ENCODE results near the gene CBX8.

Gene CBX8

DNA sequence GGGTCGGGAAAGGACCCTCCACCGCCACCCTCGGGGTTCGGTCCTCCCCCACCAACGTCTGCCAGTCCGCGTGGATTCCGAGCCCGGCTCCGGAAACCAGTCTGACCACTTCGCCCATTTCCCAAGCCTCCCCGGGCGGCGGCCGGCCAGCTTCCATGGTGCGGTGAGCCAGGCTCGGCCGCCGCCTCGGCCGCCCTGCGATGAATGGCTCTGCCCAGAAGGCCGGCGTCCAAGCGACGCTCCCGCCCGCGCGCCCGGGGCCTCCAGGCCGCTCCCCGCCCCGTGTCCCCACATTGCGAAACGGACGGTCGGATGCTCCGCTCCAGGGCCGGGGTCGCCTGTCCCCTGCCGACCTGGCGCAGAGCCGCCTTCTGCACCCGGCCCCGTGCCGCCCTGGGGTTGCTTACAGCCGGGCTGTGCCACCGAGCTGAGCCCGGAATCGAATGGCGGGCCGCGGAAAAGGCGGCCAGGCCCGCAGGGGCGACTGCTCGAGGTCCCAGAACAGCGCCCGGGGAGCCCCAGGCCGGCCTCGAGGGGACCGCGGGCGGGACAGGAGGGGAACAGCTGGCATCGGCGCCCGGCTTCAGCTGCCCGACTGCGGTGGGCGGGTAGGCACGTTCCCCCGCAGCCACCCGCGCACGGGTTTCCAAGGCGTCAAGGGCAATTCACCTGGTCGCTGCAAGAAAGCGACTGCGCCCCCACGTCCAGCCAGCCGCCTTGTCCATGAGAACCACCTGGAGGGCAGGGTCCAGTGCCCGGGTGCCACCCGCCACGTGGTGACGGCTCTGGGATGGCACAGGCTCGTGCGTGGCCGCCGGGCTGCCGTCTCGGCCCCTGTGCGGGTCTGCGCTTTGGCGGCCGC lies 18.3 kb upstream of the CBX8 start:
- Mint-ChIP-seq H3K36me3 (peaks cover 3% of the 10 kb centered on the region), H3K27ac (no peak overlapping the region), H3K4me1 (peaks cover 24% of the 10 kb centered on the region), H3K9me3 (no peaks in the 10 kb centered on the region), H3K4me3 (no peak overlapping the region), H3K27me3 (peaks cover 29% of the 10 kb centered on the region)

DNA sequence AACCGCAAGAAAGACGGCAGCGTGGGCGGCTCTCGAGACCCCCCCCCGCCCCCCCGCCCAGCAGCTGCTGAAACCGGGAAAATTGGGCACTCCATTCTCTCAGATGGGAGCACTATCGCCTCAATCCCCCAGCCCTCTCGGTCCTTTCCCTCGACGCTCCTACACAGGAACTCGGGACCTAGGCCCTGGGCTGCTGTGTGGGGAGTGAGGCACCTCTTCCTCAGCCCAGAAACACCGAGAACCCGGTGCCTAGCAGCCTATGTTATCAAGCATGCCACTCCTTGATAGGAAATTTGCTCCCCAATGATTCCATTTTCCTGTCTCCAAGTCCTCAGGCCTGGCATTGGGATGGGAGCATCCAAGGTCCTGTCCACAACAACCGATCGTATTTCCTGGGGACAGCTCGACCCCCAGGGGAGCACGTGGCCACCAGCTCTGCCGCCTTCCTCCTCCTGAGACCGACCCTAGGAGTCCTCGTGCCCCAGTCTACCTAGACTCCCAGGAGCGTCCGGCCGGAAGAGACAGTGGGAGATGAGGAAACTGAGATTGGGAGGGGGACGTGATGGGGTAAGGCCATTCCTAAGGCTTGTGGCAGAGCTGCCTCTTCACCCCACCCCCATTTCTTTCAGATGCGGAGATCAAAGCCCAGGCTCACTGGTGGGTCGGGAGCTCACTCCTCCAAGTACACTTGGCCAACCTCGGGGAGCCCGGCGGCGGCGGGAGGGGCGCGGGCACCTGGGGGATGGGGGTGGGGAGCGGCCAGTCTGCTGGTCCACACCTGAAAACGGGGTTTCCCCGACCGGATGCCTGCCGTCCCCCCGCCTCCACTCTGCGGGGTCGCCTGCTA lies 17.5 kb upstream of the CBX8 start:
- peak overlapping the region; percentile 65 for H3K27ac Mint-ChIP-seq
- H3K27me3 Mint-ChIP-seq, result peaks cover 29% of the 10 kb centered on the region
- peak overlapping the region; percentile 66 for H3K4me3 Mint-ChIP-seq

DNA sequence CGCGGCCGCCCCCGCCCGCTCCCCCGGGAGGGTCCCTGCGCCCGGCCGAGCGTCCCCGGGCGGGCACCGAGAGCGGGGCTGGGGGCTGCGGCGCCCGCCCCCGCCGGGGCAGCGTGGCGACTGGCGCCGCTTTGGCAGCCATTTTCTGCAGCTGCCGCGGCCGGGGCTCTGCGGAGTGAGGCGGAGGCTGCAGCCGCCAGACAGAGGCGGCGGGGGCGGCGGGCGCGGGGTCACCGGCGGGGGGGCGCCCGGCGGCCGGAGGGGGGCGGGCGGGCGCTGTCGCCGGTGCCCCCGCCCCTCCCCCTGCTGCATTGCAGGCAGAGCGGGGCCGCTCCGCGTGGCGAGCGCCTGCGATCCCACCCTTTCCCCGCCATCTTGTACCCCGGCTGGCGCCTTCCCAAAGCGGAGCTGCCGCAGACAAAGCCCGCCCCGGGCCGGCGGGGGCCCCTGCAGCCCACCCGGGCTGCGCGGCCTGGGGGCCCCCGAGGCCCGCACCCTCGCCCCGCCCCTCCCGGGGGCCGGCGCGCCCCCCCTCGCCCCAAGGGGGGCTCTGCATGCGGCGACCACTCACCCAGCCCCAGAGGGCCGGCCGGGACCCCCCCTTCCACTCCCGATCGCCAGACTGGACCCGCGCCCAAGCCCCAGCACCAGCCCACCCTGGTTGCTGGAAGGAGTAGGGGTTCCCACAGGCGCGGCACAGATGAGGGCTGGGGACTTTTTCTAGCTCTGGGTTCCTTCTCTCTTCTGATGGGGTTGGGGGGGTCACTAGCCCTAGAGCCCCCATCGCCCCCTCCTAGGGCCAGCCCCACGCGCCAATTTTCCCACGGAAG lies 16.6 kb upstream of the CBX8 start:
- Mint-ChIP-seq H3K4me1 (peaks cover 31% of the 10 kb centered on the region), H3K27me3 (peaks cover 35% of the 10 kb centered on the region), H3K36me3 (peaks cover 3% of the 10 kb centered on the region), H3K4me3 (no peak overlapping the region), H3K9me3 (no peaks in the 10 kb centered on the region), H3K27ac (no peak overlapping the region)

More for the DNA sequence above, 17.5 kb upstream of the CBX8 start:
- peaks cover 3% of the 10 kb centered on the region for H3K36me3 Mint-ChIP-seq
- H3K4me1 Mint-ChIP-seq, result peaks cover 24% of the 10 kb centered on the region
- no peaks in the 10 kb centered on the region for H3K9me3 Mint-ChIP-seq

DNA sequence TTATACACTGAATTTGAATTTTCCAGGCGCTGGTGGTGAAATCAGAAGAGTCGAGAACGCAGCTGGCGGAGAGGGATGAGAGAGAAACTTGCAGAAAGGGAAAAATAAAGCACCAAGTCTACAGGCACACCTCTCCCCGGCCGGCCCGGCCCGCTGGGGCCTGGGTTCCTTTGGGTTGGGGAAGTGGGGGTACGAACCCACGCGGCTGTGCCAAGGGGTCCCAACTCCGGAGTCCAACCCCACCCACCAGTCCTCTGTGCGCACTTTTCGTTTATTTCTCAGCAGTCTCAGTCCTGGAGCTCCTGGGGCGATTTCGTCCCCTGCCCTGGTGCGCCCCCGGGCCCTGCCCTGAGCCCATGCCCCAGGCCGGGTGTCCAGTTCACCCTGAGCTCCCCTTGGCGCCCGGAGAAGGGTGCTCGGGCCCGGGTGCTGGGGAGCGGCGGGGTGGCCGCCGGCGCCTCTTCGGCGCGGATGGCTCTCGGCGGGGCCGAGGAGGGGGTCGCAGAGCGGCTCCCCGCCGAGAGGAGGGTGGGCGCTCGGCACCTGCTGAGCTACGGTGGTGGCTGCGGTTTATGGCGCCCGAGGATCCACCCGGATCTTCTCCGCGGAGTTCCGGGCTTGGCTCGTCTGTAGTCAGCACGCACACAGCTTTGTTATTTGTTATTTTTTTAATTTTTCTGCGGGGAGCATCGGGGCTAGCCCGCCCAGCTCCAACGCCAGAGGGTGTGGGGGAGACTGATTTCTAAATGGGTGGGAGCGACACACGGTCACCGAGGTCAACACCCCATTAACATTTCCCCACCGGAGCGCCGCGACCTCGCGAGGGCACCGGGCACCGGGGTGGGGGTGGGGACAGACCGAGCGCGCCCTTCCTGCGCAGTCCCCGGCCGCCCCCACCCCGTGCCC lies 15.7 kb upstream of the CBX8 start:
- no peak overlapping the region for H3K27ac Mint-ChIP-seq
- no peaks in the 10 kb centered on the region for H3K9me3 Mint-ChIP-seq
- peaks cover 33% of the 10 kb centered on the region for H3K4me1 Mint-ChIP-seq
- peaks cover 37% of the 10 kb centered on the region for H3K27me3 Mint-ChIP-seq
- peak overlapping the region; percentile 77 for H3K4me3 Mint-ChIP-seq
- peaks cover 3% of the 10 kb centered on the region for H3K36me3 Mint-ChIP-seq

DNA sequence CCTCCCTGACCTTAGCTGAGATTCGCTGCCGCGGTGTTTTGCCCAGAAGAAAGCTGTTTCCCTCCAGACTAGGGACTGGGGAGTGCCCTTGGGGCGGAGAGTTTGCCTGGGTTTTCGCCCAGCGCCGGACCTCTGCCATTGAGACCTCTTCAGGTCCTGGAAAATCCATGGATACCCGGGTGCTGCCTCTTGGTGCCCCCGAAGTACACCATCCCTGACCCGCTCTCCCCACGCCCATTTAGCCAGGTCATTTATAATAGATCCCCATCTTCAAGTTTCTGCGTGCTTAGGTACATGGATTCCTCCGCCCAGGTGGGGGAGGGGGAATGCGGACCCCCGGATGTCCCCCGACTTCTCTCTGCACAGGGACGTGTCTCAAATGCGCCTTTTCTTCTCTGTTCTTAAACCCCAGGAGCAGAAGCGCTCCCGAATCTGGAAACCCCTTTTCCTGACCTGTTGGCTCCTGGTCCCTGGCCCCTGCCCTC lies 15.0 kb upstream of the CBX8 start:
- Mint-ChIP-seq H3K4me3 (peak overlapping the region; percentile 59), H3K9me3 (no peaks in the 10 kb centered on the region), H3K4me1 (peaks cover 33% of the 10 kb centered on the region), H3K36me3 (peaks cover 3% of the 10 kb centered on the region), H3K27ac (peak overlapping the region; percentile 30), H3K27me3 (peaks cover 41% of the 10 kb centered on the region)

DNA sequence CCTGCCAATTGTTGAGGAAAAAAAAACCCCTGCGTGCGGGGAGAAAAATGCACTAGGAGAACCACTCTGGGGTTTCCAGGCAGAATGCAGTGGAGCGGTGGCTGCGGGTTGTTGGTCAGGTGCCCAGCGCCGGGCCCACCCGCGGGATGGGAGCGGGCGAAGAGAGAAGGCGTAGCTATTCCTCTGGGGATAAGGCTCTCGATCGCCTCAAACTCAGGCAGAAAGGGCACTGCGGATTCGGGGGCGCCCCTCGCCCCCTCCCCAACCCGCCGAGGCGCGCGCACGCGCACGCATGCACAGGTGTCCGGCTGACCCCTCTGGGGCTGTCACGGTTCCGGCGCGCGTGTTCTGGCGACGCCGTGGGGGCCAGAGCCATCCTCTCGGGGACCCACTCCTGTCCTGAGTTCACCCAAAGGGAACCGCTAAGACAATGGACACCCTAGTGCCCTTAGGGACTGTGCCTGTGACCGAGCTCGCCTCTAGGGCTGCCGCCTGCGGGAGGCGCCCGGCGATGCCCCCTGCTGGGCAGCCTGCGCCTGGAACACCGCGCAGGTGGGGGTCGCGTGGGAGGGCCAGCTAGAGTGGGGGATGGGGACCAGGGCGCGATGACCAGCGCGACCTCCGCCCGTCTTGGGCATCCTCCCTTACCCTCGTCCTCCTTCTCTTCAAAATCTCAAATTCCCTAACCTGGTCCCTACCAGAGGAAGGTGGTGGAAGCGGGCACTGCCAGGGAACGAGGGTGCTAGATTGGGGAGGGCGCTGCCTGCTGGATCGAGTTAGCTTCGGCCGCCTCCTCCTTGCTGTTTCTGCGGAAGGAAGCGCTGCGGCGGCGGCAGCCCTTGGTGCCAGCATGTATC lies 14.4 kb upstream of the CBX8 start:
- Mint-ChIP-seq H3K27ac (peak overlapping the region; percentile 30), H3K4me3 (peak overlapping the region; percentile 76), H3K27me3 (peaks cover 43% of the 10 kb centered on the region), H3K4me1 (peaks cover 32% of the 10 kb centered on the region), H3K9me3 (no peaks in the 10 kb centered on the region), H3K36me3 (peaks cover 3% of the 10 kb centered on the region)

DNA sequence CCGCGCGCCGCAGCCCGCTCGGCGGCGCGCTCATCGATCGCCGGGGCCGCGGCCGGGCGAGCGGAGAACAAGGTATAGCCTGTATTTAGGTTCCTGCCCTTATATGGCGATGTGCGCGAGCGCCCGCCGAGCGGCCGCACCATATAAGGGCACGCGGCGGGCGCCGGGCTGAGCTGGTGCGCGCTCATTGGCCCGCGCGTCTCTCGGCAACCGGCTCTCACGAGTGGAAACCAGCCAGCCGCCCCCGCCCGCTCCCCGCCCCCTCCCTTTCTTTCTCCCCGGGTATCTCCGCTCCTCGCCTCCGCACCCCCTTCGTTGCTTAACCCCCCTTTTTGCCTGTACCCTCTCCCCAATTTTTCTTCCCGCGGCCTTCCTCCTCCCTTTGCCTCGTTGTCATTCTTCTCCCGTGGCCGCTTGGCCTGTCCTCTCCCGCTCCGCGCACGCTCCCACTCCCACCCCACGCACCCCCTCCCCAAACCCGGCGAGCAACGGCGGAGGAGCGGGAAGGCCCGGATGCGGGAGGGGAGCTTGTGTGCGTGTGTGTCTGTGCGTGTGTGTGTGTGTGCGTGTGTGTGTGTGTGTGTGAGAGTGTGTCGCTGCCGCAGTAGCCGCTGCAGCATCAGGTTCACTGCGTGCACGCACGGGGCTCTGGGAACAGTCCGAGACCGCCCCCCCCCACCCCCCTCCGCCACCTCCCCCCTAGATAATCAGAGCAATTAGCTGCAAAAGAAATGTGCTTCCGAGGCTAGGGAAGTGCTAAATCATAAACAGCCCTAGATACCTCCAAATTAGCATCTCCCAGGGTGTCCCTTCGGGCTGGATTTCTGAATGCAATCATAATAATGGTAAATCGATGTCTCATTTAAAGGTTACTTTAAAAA lies 13.5 kb upstream of the CBX8 start:
- Mint-ChIP-seq H3K27ac (no peak overlapping the region), H3K36me3 (peaks cover 3% of the 10 kb centered on the region), H3K4me1 (peaks cover 32% of the 10 kb centered on the region), H3K9me3 (no peaks in the 10 kb centered on the region), H3K27me3 (peaks cover 45% of the 10 kb centered on the region), H3K4me3 (peak overlapping the region; percentile 76)

DNA sequence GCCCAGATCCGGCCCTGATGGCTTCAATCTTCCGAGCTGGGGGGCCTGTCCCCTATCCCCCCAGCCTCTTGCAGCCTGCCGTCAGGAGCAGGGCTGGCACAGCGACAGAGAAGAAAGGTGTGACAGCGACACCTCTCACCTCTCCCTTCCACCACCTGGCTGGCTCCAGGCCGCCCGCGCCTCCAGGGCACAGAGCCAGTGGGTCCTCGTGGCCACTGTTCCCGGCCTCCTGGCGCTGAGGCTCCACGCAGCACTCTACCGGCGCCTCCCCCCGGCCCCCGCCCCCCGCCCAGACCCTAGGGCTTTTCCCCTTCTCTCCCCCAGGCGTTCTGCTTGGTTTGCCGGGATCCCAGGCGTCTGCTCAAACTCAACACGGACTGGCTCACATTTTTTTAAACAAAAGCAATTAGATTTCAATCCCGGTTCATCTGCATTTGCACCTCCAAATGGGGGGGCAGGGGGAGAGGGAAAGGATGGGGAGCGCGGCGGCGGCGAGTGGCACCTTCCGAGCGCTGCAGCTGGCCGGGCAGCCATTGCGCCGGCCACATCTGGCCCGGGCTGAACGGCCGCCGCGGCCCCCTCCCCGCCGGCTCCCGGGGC lies 12.8 kb upstream of the CBX8 start:
- H3K4me3 Mint-ChIP-seq, result peak overlapping the region; percentile 42
- H3K9me3 Mint-ChIP-seq, result no peaks in the 10 kb centered on the region
- H3K36me3 Mint-ChIP-seq, result peaks cover 3% of the 10 kb centered on the region
- peaks cover 39% of the 10 kb centered on the region for H3K4me1 Mint-ChIP-seq
- H3K27me3 Mint-ChIP-seq, result peaks cover 51% of the 10 kb centered on the region
- H3K27ac Mint-ChIP-seq, result no peak overlapping the region

DNA sequence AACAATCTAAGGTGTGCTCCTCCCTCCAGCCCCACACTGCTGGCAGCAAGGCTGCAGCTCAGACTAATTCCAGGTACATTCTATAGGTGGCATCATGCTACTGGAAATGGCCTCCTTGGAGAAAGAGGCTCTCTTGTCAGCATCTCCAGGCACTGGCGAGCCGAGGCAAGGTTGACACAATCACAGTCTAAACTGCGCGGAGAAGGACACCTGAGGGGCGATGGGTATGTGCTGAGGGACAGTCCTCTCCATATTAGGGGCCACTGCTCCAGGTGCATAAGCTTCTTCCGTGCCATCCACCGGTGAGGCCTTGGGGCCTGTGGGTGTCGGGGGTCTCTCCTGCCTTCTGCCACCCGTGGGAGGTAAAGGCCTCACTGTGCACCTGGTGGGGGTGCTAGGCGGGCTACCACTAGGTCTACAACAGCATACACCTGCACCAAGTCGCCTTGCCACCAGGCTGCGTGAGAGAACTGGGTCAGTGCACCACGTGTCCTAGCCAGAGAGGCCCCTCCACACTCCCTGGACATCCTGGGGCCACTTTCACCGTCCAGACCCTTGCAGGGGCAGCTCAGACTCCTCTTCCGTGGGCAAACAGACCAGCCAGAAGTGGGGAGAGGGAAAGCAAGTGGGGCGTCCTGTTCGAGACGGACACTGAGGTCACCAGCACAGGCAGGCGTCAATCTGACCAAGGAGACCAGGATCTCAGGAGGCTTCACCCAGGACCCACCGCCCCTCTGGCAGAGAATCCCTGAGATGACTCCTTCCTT lies 12.1 kb upstream of the CBX8 start:
- no peaks in the 10 kb centered on the region for H3K36me3 Mint-ChIP-seq
- H3K4me3 Mint-ChIP-seq, result peak overlapping the region; percentile 26
- no peaks in the 10 kb centered on the region for H3K9me3 Mint-ChIP-seq
- H3K27me3 Mint-ChIP-seq, result peaks cover 48% of the 10 kb centered on the region
- peak overlapping the region; percentile 77 for H3K27ac Mint-ChIP-seq
- peaks cover 38% of the 10 kb centered on the region for H3K4me1 Mint-ChIP-seq

DNA sequence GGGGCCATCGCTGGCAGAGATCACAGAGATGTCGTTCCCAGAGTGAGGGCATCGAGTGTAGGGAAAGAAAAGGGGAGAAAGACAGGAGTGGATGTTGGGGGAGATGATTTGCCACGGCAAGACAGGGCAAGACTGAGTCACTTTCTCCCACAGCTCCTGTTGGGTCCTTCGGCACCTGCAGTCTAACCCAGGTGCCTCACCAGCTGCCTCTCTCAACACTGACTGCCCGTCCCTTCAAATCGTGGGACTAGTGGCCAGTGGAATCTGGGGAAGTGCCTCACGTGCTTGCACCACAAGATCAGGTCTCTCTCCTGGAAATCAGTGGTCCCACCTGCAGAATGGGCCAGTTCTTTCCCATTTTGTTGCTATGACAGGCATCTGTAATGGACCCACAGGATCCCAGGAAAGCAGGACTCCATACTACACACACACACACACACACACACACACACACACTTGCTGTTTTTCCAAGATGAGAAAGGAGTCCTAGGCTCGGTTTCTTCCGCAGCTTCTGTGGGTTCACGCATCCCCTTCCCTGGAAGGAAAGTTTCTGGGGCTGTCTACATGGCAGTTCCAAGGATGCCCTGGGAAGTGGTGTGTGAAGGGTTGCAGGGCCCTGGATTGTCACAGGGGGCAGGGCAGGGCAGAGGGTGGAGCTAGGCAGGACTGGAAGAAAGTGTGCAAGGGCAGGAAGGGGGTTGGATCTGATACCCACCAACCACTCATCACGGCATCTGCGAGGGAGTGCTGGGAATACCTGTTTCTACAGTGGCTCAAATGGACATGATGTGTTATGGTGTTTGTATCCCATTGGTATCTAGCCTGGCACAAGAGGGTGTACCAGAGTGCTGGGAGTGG lies 10.2 kb upstream of the CBX8 start:
- Mint-ChIP-seq H3K4me1 (peaks cover 36% of the 10 kb centered on the region), H3K27ac (peak overlapping the region; percentile 59), H3K27me3 (peaks cover 47% of the 10 kb centered on the region), H3K9me3 (no peaks in the 10 kb centered on the region), H3K4me3 (no peak overlapping the region), H3K36me3 (no peaks in the 10 kb centered on the region)

DNA sequence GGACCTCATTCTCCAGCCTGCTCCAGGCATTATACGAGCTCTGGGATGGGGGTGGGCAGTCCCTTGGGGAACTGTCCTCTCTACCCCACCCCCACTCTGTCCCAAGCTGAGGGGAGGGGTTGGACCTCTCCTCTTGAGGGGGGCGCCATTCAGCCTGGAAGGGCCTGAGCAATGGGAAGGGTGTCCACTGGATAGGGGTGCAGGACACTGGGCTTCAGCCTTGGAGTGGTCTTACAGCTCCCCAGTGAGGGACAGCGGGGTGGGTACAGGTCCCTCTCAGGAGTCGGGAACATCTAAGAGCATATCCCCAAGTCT lies 9.5 kb upstream of the CBX8 start:
- Mint-ChIP-seq H3K9me3 (no peaks in the 10 kb centered on the region), H3K27me3 (peaks cover 48% of the 10 kb centered on the region), H3K4me3 (no peak overlapping the region), H3K36me3 (no peaks in the 10 kb centered on the region), H3K4me1 (peaks cover 36% of the 10 kb centered on the region), H3K27ac (peak overlapping the region; percentile 59)
